K562 treated with DMSO at 1 percent for 4 hours (cell line): ENCODE measurements around the gene COPS8. TPM values are rescaled to one million over a fixed set of nuclear protein-coding genes. Genes with fewer than 3 reads are reported as not detected.

Source experiments
- total RNA-seq: library from RNA; unstranded; fragments of 300-600 nt; gene quantifications from 2 replicates; pipeline ENCODE4 v1.2.3, GENCODE V29; 2022; ENCODE audit not compliant: insufficient read depth

Gene COPS8
- total RNA-seq = 20.5 and 28.1 TPM in 2 replicates

GRCh38 chr2:237085248-237086221 is at the start of gene COPS8:
Gene COPS8, plus strand, starts transcription at chr2:237085889. Its CDS starts 76 bp downstream, at chr2:237085965.

